B cell (primary cell): ENCODE data around the gene TSPAN18. TPM values are rescaled to one million over a fixed set of nuclear protein-coding genes. Genes with fewer than 3 reads are reported as not detected.

Source experiments
- ATAC-seq: fragments of 200-7000 bp; cut with Tn5 transposase; one replicate; pipeline ENCODE4 v1.10.0; 2021; ENCODE audit warnings: low read depth, mild to moderate bottlenecking, moderate number of reproducible peaks, moderate library complexity
- CTCF ChIA-PET: fragments of 350-600 bp; sonication (Branson Sonifier 250); formaldehyde crosslinking; loops from one replicate; lab custom pipeline; 2021; ENCODE audit warnings: antibody characterized with exemption, inconsistent platforms; lab: Charles Lee
- POLR2A ChIA-PET: fragments of 350-600 bp; sonication (Branson Sonifier 250); formaldehyde crosslinking; loops from one replicate; lab custom pipeline; 2021; ENCODE audit warnings: antibody characterized with exemption; lab: Charles Lee
- DNase-seq: peaks from one replicate; pipeline ENCODE4 v3.0.0; 2013
- H2AFZ ChIP-seq: 2 replicates; pipeline ENCODE4 v1.6.1; 2012; ENCODE audit warnings: mild to moderate bottlenecking, low read depth, low read length; ENCODE audit not compliant: insufficient read depth, poor library complexity, severe bottlenecking
- H3K27ac ChIP-seq, 2 donors: 1 replicate in 1 of 2; 2 replicates in 1 of 2; pipeline ENCODE4 v1.5.1; 2012 to 2013; ENCODE audit warnings: low read length in 2 of 2, mild to moderate bottlenecking in 2 of 2, moderate library complexity in 1 of 2
- H3K27me3 ChIP-seq, 4 experiments: fragments of 200-600 bp in 1 of 4; sonication (generic) in 1 of 4; replicated peaks in 1 of 4; 1 replicate in 2 of 4; 2 replicates in 2 of 4; pipeline versions ENCODE4 v1.6.1 to v1.7.0; 2013 to 2016; ENCODE audit warnings: low read length in 3 of 4, mild to moderate bottlenecking in 2 of 4, mixed read lengths in 1 of 4, moderate library complexity in 1 of 4; ENCODE audit not compliant: insufficient read depth in 4 of 4, control insufficient read depth in 3 of 4; ENCODE audit errors: control extremely low read depth in 1 of 4
- H3K36me3 ChIP-seq, 2 experiments: replicated peaks in 1 of 2; 1 replicate in 1 of 2; 2 replicates in 1 of 2; pipeline versions ENCODE4 v1.6.1 to v1.7.1; 2013; ENCODE audit warnings: low read length in 1 of 2; ENCODE audit not compliant: insufficient read depth in 2 of 2, control insufficient read depth in 1 of 2; ENCODE audit errors: control extremely low read depth in 1 of 2, extremely low read depth in 1 of 2
- H3K4me1 ChIP-seq, 2 donors: fragments of 200-600 bp in 1 of 2; sonication (generic) in 1 of 2; 1 replicate in 1 of 2; 2 replicates in 1 of 2; pipeline versions ENCODE4 v1.5.1 to v1.6.1; 2013 to 2017; ENCODE audit warnings: low read length in 2 of 2; ENCODE audit not compliant: control insufficient read depth in 2 of 2, insufficient read depth in 2 of 2
- H3K4me2 ChIP-seq: replicated peaks from 2 replicates; pipeline ENCODE3; 2012; ENCODE audit warnings: mild to moderate bottlenecking, low read depth, low read length; ENCODE audit not compliant: poor library complexity, severe bottlenecking
- H3K4me3 ChIP-seq, 5 experiments: fragments of 200-600 bp in 1 of 5; sonication (generic) in 1 of 5; 1 replicate in 3 of 5; 2 replicates in 2 of 5; pipeline versions ENCODE4 v1.5.1 to v1.7.0; 2011 to 2016; ENCODE audit warnings: low read length in 4 of 5, mild to moderate bottlenecking in 4 of 5, low read depth in 2 of 5, control low read depth in 1 of 5, moderate library complexity in 1 of 5; ENCODE audit not compliant: insufficient read depth in 1 of 5; ENCODE audit errors: control extremely low read depth in 1 of 5, extremely low read depth in 1 of 5
- H3K79me2 ChIP-seq: fragments of 200-600 bp; sonication (generic); one replicate; pipeline ENCODE4 v1.6.0; 2016; ENCODE audit warnings: low read length; ENCODE audit not compliant: control insufficient read depth, insufficient read depth
- H3K9ac ChIP-seq: fragments of 200-600 bp; sonication (generic); 2 replicates; pipeline ENCODE4 v1.6.1; 2017; ENCODE audit warnings: mild to moderate bottlenecking, low read length, moderate library complexity
- H3K9me3 ChIP-seq, 3 donors: one replicate each; pipeline versions ENCODE4 v1.6.1 to v1.7.1; 2013; ENCODE audit warnings: low read length in 2 of 3; ENCODE audit not compliant: control insufficient read depth in 2 of 3, insufficient read depth in 1 of 3; ENCODE audit errors: control extremely low read depth in 1 of 3
- H4K20me1 ChIP-seq: 2 replicates; pipeline ENCODE4 v1.6.0; 2012; ENCODE audit warnings: mild to moderate bottlenecking, low read length; ENCODE audit not compliant: insufficient read depth, control insufficient read depth, poor library complexity, severe bottlenecking
- H3K27ac Mint-ChIP-seq: one replicate; pipeline ENCODE4 v1.8.0; 2021; ENCODE audit warnings: mixed read lengths
- H3K27me3 Mint-ChIP-seq: one replicate; pipeline ENCODE4 v1.8.0; 2021; ENCODE audit warnings: mixed read lengths
- H3K4me1 Mint-ChIP-seq: one replicate; pipeline ENCODE4 v1.8.0; 2021; ENCODE audit warnings: mixed read lengths
- H3K4me3 Mint-ChIP-seq: one replicate; pipeline ENCODE4 v1.8.0; 2021; ENCODE audit warnings: mixed read lengths
- H3K9me3 Mint-ChIP-seq: one replicate; pipeline ENCODE4 v1.8.0; 2022; ENCODE audit warnings: mixed read lengths; ENCODE audit not compliant: insufficient read depth
- EZH2 ChIP-seq: IDR thresholded peaks from 2 replicates; pipeline ENCODE4 v1.6.1; 2012; ENCODE audit warnings: borderline replicate concordance, low read depth, mild to moderate bottlenecking, moderate library complexity, low read length; ENCODE audit not compliant: insufficient read depth, poor library complexity, severe bottlenecking
- WGBS: methylation state at CpG from one replicate; pipeline ENCODE4 v1.1.5; 2013; ENCODE audit warnings: missing lambda C conversion rate; ENCODE audit not compliant: insufficient coverage; 5-methylcytosine and 5-hydroxymethylcytosine counted together
- intact Hi-C: fragments of 100-400 bp; cut with micrococcal nuclease; formaldehyde crosslinking; loops from one replicate; pipeline ENCODE4 v1.10.0; 2022
- polyA plus RNA-seq: library from polyadenylated mRNA; depleted of rRNA; stranded (reverse); fragments of >200 nt; gene quantifications from 2 replicates; pipeline ENCODE4 v1.2.3, GENCODE V29; 2012
- total RNA-seq, 2 donors: library from RNA; stranded (reverse); fragments of 120-200 nt in 1 of 2; gene quantifications; 1 replicate in 1 of 2; 2 replicates in 1 of 2; pipeline versions ENCODE4 v1.2.3 to v1.2.4, GENCODE V29; 2013 to 2022
- TF ChIP-seq, protein P1 (sequence below): fragments of 200-600 bp; IDR thresholded peaks from one replicate; pipeline ENCODE4 v1.8.0; 2022; ENCODE audit warnings: antibody characterized with exemption, mild to moderate bottlenecking

The TSPAN18 gene
- total and polyA plus RNA-seq, 2 donors (not counting 1 experiment from before 2014, with no cell fraction given): 0.75 to 2.0 TPM

DNA sequence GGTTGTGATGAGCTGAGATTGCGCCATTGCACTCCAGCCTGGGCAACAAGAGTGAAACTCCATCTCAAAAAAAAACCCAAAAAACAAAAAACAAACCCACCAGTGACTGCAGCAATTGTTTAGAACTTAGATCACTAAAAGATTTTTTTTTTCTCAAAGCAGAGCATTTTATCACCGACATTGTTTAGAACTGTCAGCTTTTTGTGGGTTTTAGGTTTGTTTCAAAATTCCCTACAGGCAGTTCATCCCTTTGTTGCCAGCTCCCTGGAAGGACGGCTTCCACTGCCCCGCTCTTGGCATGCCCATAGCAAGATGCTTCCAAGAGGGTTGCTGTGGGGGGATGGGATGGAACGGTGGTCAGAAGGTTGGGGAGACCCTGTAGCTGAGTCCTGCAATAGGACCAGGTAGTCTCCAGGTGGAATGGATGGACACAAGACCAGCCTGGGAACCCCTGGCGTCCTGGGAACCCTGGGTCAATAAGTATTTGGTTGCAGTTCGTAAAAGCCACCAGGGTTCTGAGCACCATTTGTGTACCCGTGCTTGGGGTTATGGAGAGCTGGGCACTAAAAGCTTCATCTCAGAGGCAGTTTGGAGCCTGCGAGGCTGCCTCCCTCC, 46.7 kb downstream of the TSPAN18 start:
- Mint-ChIP-seq H3K4me3 (no peak overlapping the region), H3K27ac (no peak overlapping the region), H3K4me1 (peaks cover 2% of the 10 kb centered on the region), H3K9me3 (no peaks in the 10 kb centered on the region), H3K27me3 (no peaks in the 10 kb centered on the region)
- Histone ChIP-seq H4K20me1 (no peaks in the 10 kb centered on the region), H3K4me2 (no peak overlapping the region), H3K27me3 (peaks cover 0 to 12% (median 0%) of the 10 kb centered on the region in 4 experiments), H3K9me3 (no peaks in the 10 kb centered on the region), H3K4me3 (no peak overlapping the region), H3K4me1 (no peaks in the 10 kb centered on the region), H3K36me3 (no peaks in the 10 kb centered on the region), H3K9ac (no peak overlapping the region), H2AFZ (no peak overlapping the region), H3K27ac (no peak overlapping the region), H3K79me2 (no peaks in the 10 kb centered on the region)
- POLR2A ChIA-PET: no interaction called here
- TF ChIP-seq, protein P1, sequence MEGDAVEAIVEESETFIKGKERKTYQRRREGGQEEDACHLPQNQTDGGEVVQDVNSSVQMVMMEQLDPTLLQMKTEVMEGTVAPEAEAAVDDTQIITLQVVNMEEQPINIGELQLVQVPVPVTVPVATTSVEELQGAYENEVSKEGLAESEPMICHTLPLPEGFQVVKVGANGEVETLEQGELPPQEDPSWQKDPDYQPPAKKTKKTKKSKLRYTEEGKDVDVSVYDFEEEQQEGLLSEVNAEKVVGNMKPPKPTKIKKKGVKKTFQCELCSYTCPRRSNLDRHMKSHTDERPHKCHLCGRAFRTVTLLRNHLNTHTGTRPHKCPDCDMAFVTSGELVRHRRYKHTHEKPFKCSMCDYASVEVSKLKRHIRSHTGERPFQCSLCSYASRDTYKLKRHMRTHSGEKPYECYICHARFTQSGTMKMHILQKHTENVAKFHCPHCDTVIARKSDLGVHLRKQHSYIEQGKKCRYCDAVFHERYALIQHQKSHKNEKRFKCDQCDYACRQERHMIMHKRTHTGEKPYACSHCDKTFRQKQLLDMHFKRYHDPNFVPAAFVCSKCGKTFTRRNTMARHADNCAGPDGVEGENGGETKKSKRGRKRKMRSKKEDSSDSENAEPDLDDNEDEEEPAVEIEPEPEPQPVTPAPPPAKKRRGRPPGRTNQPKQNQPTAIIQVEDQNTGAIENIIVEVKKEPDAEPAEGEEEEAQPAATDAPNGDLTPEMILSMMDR: no peak
- TF ChIP-seq EZH2: no peak
- ATAC-seq (no peak), DNase-seq (no peak)
- intact Hi-C loops: no loop called here
- CTCF ChIA-PET: interaction anchor here (0.7 to 5.5 kb wide), 7 partner anchors 9 to 251 kb away, joined by 3 to 54 read pairs (median 5); partner anchors contain the start of gene CD82
- 92% methylated on average over 6 of the region's 9 CpGs for WGBS

DNA sequence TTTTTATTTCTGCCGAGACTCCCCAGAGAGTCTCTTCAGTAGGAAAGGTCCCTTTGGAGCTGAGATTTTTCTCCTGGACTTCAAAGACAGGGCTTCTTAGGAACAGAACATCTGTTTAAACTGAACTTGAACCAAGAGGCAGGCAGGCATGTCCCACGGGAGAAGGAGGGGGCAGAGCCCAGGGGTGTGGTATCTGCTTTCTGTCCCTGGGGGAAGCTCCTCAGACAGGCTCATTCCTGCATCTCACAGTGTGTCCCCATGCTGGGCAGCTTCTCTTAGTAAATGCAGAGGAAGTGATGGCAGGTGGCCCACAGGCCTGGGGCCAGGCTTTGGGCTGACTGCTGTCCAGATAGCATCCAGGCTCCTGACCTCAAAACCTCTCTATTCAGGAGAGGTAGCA, 47.3 kb downstream of the TSPAN18 start:
- no peak overlapping the region for H3K27ac ChIP-seq
- H3K79me2 ChIP-seq: no peaks in the 10 kb centered on the region
- H2AFZ ChIP-seq: no peak overlapping the region
- peaks cover 0 to 12% (median 0%) of the 10 kb centered on the region in 4 experiments for H3K27me3 ChIP-seq
- H3K9me3 Mint-ChIP-seq: no peaks in the 10 kb centered on the region
- H4K20me1 ChIP-seq: no peaks in the 10 kb centered on the region
- H3K9ac ChIP-seq: no peak overlapping the region
- H3K4me1 ChIP-seq: no peaks in the 10 kb centered on the region
- DNase-seq (no peak), ATAC-seq (no peak)
- intact Hi-C loops: no loop called here
- ChIA-PET POLR2A (no interaction called here), CTCF (interaction anchor here (0.9 to 5.5 kb wide), 7 partner anchors 8 to 250 kb away, joined by 3 to 54 read pairs (median 5); no protein-coding TSS in a partner anchor)
- H3K4me2 ChIP-seq: no peak overlapping the region
- TF ChIP-seq, protein P1: no peak
- TF ChIP-seq EZH2: no peak
- no peak overlapping the region for H3K4me3 ChIP-seq
- H3K36me3 ChIP-seq: no peaks in the 10 kb centered on the region
- H3K4me1 Mint-ChIP-seq: peaks cover 2% of the 10 kb centered on the region
- no peak overlapping the region for H3K4me3 Mint-ChIP-seq
- no peaks in the 10 kb centered on the region for H3K27me3 Mint-ChIP-seq
- 64% methylated on average over 2 of the region's 2 CpGs for WGBS
- H3K27ac Mint-ChIP-seq: no peak overlapping the region
- no peaks in the 10 kb centered on the region for H3K9me3 ChIP-seq
